NCI-H446 (cell line): ENCODE data around the gene B4GALT2.

Experiments used
- DNase-seq, 2 experiments: peaks; one replicate each; lab custom pipeline; 2025; lab: John Stamatoyannopoulos, UW

Gene B4GALT2

DNA sequence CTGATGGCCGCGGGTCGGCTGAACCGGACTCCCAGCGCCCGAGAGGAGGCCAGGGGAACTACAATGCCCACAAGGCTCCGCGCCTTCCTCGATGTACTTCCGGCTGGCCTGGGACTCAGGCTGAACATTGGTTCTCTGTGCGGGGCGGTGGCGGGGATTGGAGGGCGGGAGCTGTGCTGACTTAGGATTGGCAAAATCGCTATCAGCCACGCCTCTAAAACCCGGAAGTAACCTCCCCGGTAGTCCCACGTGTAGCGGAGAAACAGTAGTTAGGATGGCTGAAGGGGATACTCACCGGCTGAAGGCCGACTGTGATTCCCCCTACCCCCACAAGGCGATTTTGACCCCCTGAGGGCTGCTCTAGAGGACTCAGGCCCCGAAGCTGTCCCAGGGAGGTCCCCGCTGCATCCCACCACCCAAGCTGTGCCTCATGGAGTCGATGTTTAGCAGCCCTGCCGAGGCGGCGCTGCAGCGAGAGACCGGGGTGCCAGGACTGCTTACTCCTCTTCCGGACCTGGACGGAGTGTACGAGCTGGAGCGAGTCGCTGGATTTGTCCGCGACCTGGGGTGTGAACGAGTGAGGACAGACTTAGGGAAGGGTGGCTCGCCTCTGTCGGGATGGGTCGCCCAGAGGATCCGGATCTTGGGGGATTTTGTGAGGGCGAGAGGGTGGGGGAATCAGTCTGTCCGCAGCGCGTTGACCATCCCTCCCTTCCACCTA lies 9.1 kb upstream of the B4GALT2 start, which contains the start of gene DPH2:
DPH2 (plus strand) TSS at position 265 of the 721 bp plus-strand sequence; CDS start at position 431, 166 bp downstream.
- DNase-seq = peak; percentile 96 to 99

DNA sequence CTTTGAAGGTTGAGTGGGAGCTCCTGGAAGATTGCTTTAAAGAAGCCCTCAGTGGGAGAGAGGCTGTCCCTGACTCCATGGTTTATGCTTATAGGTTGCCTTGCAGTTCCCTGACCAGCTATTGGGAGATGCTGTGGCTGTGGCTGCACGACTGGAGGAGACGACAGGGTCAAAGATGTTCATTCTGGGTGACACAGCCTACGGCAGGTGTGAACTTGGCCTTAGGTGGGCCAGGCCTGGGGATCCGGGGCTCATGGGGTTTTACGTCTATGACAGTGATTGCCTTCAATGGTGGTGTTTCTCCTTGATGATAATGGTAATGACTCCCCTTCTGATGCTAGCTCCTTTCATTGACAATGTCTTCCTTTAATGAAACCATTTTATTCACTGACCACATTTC lies 8.5 kb upstream of the B4GALT2 start:
- DNase-seq = no peak

DNA sequence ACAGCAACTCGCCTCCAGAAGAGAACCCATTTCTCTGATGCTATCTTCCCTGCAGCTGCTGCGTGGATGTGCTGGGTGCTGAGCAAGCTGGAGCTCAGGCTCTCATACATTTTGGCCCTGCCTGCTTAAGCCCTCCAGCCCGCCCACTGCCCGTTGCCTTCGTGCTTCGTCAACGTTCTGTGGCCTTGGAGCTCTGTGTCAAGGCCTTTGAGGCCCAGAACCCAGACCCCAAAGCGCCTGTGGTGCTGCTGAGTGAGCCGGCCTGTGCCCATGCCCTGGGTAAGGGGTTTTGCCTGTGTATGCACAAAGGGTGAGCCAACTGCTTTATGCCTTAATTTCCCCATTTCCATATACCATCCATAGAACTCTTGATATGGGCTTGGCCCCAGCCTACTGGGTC lies 8.1 kb upstream of the B4GALT2 start:
- DNase-seq = no peak

DNA sequence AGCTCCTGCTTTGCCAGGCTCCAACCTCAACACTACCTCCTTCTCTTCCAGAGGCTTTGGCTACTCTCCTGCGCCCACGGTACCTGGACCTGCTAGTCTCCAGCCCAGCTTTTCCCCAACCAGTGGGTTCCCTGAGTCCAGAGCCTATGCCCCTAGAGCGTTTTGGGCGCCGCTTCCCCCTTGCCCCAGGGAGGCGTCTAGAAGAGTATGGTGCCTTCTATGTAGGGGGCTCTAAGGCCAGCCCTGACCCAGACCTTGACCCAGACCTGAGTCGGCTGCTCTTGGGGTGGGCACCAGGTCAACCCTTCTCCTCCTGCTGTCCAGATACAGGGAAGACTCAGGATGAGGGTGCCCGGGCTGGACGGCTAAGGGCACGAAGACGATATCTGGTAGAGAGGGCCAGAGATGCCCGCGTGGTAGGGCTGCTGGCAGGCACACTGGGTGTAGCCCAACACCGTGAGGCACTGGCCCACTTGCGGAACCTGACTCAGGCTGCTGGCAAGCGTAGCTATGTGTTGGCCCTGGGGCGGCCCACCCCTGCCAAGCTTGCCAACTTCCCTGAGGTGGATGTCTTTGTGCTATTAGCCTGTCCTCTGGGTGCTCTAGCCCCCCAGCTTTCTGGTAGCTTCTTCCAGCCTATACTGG lies 7.6 kb upstream of the B4GALT2 start:
- no peak for DNase-seq

GRCh38 chr1:43973981-43974442 lies 5.0 kb upstream of the B4GALT2 start:
- no peak for DNase-seq

DNA sequence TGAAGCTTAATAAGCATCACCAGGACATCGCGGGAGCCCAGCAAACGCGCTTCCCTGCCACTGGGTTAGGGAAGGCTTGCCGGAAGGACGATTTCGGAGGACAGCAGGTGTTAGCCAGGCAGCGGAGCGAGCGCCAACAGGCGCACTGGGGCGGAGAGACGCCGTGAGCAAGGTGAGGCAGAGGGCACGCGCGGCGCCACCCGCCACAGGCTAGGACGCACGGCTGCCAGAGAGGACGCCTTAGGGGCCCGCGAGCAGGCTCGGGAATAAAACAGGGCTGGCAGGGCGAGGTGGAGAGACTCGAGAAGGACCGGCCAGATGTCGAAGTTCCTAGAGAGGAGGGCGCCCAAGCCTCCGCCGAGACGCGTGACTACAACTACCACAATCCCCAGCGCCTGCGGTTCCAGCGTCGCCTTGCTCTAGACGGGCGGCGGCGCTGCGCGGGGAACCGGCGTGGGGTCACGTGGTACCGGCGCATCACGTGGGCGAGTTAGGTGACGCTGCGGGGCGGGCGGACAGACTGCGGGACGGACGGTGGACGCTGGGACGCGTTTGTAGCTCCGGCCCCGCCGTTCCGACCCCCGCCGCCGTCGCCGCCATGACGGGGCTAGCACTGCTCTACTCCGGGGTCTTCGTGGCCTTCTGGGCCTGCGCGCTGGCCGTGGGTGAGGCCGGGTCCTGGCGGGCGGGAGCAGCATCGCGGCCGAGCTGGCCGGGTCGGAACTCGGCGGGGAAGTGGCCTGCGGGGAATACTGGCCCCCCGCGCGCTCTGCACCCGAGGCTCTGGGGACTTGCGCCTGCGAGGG lies 4.4 kb upstream of the B4GALT2 start, which contains the start of gene ATP6V0B:
ATP6V0B (plus strand) TSS at position 518 of the 806 bp plus-strand sequence; CDS start at position 599, 81 bp downstream.
- DNase-seq = peak; percentile 95 to 98

- DNase-seq = no peak
Measured at GRCh38 chr1:43975249-43975961, 3.6 kb upstream of the B4GALT2 start.

- DNase-seq = no peak
Measured at GRCh38 chr1:43976045-43976444, 3.0 kb upstream of the B4GALT2 start.

- DNase-seq = no peak
Measured at GRCh38 chr1:43976890-43977289, 2.1 kb upstream of the B4GALT2 start.

GRCh38 chr1:43977376-43978263 lies 1.4 kb upstream of the B4GALT2 start:
- DNase-seq = no peak

DNA sequence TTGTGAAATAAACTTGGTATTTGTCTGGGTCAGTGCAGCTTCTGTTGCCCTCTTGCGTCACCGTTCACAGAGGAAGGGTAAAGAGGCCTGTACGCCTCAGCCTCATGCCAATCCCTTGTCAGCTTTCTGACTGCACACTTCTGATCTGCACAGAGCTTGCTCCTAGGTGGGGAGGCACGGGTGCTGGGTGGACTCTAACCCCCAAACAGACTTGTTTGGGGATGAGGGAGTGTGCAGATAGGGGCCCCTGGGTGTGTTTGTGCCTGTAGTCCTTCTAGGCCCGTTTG lies 803 bp upstream of the B4GALT2 start:
- DNase-seq = no peak

- DNase-seq = no peak
Measured at GRCh38 chr1:43979261-43979527, 184 bp downstream of the B4GALT2 start.

DNA sequence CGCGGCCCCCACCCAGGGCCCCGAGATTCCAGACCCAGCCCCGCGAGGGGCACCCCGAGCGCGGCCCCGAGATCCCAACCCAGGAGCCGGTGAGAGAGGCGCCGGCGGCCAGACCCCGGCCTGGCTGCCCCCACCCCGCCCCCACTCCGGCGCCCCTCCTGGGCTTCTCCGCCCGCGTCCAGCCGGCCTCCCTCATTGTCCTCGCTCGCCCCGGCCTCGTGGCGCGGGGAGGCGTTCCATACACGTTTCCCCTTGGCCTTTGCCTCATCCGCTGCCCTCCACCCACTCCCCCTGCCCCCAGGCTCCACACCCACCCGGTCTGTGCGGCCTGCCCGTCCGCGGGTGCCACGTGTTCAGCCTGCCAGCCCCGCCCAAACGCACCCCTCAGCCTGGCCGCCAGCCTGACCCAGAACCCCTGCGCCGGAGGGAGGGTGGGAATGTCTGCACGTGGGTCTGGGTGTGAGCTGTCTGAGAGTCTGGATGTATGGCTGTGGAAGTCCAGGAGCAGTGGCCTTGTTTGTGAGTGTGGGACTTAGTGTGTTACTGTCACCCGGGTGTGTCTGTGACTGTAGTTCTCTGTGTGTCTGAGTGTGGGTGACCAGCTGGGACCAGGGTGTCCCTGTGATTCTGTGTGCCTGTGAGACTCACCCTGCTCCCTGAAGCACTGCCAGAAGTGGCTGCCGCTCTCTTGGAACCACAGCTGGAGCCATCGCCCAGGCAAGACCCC lies 681 bp downstream of the B4GALT2 start:
- peak in 1 of 2 experiments; percentile 28 for DNase-seq

DNA sequence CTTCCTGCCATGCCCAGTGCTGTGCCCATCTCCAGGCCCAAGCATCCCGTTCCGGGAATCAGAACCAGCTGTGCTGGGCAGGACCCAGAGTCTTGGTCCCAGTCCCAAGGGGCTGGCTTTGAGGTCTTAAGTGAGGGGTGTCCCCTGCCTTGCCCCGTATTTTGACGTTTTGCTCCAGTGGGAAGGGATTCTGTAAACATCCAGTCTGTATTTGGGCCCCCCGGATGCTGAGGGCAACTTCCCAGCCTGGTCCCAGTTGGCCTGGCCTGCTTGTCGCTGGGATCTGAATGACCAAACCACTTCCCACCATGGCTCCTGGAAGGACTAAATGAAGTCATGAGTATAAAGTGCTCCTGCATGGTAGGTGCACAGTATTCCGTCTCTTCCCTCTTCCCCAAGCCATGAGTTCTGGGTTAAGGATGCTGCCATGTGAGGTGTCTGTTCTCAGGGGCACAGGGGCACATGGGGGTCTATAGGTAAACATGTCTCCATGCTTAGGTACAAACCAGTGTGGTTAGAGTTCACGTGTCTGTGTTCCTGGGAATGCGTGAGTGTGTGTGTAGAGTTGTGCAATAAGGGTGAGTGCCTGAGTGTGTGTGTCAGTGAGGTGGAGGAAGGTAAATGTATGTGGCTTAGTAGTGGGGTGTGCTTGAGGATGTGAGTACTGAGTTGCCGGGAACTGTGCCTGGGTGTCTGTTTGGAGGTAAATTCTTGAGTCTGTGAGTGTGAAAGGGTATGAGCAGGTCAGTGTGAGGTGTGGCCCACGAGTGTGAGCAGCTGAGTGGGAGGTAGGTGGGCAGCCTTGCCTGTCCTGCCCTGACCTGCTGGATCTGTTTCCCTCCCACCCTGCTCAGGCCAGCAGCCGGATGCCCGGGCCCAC lies 1.5 kb downstream of the B4GALT2 start:
- DNase-seq = no peak

- DNase-seq = no peak
Measured at GRCh38 chr1:43981135-43981491, 2.1 kb downstream of the B4GALT2 start.

GRCh38 chr1:43981636-43982035 lies 2.6 kb downstream of the B4GALT2 start:
- DNase-seq = no peak

GRCh38 chr1:43982241-43982640 lies 3.2 kb downstream of the B4GALT2 start:
- no peak for DNase-seq

DNA sequence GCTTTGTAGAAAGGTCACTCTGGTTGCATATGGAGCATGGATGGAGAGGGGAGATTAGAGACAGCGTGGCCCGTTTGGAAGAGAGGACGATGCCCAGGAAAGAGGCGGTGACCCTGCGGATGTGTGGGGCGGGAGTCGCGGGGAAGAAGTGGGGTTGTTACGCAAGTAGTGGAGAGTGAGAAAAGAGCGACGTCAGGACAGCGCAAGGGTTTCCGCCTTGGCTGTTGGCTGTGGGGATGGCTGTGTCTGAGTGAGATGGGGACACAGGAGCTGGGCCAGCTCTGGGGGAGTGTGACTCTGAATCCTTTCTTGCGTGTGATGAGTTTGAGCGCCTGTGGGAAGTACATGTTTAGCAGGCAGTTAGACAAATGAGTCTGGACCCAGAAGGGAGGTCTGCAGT lies 3.8 kb downstream of the B4GALT2 start:
- DNase-seq = no peak

GRCh38 chr1:43983253-43983899 lies 4.4 kb downstream of the B4GALT2 start:
- DNase-seq = no peak
